Bronchial epithelial cell (primary cell): Measurements from ENCODE around the gene ALOX12. TPM values are rescaled to one million over a fixed set of nuclear protein-coding genes. Genes with fewer than 3 reads are reported as not detected.

ENCODE experiments used
- DNase-seq: peaks from one replicate; pipeline ENCODE4 v3.0.0-alpha.2; 2010; ENCODE audit warnings: low read depth
- FAIRE-seq: peaks from 2 replicates; lab custom pipeline; 2011; peaks lifted over from hg19 to GRCh38; lab: Jason Lieb, UNC
- H3K27me3 ChIP-seq: 2 replicates; pipeline ENCODE4 v1.5.1; 2011; ENCODE audit warnings: low read length; ENCODE audit not compliant: control insufficient read depth, insufficient read depth
- H3K36me3 ChIP-seq: 2 replicates; pipeline ENCODE4 v1.5.1; 2011; ENCODE audit warnings: low read length; ENCODE audit not compliant: control insufficient read depth, insufficient read depth
- H3K4me3 ChIP-seq: 2 replicates; pipeline ENCODE4 v1.5.1; 2011; ENCODE audit warnings: mild to moderate bottlenecking, low read depth, low read length, control low read depth
- CTCF ChIP-seq: IDR thresholded peaks from 2 replicates; pipeline ENCODE4 v1.5.1; 2011; ENCODE audit warnings: mild to moderate bottlenecking, moderate library complexity, low read length, control low read depth, inconsistent platforms; ENCODE audit not compliant: insufficient read depth, severe bottlenecking
- total RNA-seq: library from RNA; depleted of rRNA; stranded (reverse); fragments of >200 nt; gene quantifications from 2 replicates; pipeline ENCODE4 v1.2.1, GENCODE V29; 2014

The ALOX12 gene
- total RNA-seq, 1 donor from 2014 or later = 0.26 TPM

DNA sequence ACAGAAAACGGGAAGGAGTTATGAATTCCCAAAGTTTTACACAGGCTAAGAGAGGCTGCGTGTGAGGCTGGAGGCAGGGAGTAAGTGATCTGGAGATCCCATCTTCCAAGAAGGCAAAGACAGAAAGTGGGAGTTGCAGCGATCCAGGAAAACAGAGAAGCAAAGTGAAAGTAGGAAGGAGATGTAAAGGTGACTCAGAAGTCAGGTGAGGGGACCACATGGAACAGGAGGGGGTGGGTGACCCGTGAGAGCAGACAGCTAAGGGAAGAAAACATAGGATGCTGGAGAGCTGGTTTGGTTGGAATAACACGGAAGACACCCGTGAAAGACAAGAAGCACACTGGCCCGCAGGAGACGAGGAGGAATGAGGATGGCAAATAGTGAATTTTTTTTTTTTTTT, 1.3 kb downstream of the ALOX12 start:
- no peak overlapping the region for H3K4me3 ChIP-seq
- no peak for FAIRE-seq
- no peak for TF ChIP-seq CTCF

GRCh38 chr17:6998855-6999508, 3.1 kb downstream of the ALOX12 start:
- peaks cover 14% of the 10 kb centered on the region for H3K36me3 ChIP-seq
- H3K27me3 ChIP-seq = no peaks in the 10 kb centered on the region
- no peak for TF ChIP-seq CTCF
- no peak for DNase-seq
- H3K4me3 ChIP-seq = no peak overlapping the region
- no peak for FAIRE-seq

More for the DNA sequence above, 1.3 kb downstream of the ALOX12 start:
- H3K36me3 ChIP-seq = peaks cover 10% of the 10 kb centered on the region
- H3K27me3 ChIP-seq = no peaks in the 10 kb centered on the region
- DNase-seq = no peak

DNA sequence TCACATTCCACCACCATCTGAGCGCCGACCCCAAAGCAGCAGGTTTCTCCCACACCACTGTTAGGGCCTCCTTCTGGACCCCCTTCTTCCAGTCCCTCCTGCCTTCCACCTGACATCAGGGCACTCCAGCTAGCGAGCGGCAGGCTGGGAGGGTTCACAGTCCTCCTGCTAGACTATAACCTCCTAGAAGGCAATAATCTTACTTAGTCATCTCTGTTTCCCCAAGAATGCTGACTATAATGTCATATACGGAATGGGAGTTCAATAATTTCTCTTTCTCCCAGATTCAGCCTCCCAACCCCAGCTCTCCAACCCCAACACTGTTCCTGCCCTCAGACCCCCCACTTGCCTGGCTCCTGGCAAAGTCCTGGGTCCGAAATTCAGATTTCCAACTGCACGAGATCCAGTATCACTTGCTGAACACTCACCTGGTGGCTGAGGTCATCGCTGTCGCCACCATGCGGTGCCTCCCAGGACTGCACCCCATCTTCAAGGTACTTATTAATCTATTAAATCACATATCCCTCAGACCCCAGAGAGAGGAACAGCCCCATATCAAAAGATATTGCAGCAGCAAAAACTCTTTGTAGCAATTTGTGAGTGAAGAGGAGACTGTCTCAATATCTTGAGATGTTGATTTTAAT, 5.6 kb downstream of the ALOX12 start:
- peaks cover 14% of the 10 kb centered on the region for H3K36me3 ChIP-seq
- TF ChIP-seq CTCF = peak; percentile 59
- no peak for FAIRE-seq

GRCh38 chr17:7002288-7003047, 6.6 kb downstream of the ALOX12 start:
- Histone ChIP-seq H3K27me3 (no peaks in the 10 kb centered on the region), H3K36me3 (peaks cover 20% of the 10 kb centered on the region), H3K4me3 (no peak overlapping the region)
- no peak for TF ChIP-seq CTCF
- FAIRE-seq (no peak), DNase-seq (no peak)

More for the DNA sequence above, 5.6 kb downstream of the ALOX12 start:
- Histone ChIP-seq H3K4me3 (no peak overlapping the region), H3K27me3 (no peaks in the 10 kb centered on the region)
- peak; percentile 56 for DNase-seq

DNA sequence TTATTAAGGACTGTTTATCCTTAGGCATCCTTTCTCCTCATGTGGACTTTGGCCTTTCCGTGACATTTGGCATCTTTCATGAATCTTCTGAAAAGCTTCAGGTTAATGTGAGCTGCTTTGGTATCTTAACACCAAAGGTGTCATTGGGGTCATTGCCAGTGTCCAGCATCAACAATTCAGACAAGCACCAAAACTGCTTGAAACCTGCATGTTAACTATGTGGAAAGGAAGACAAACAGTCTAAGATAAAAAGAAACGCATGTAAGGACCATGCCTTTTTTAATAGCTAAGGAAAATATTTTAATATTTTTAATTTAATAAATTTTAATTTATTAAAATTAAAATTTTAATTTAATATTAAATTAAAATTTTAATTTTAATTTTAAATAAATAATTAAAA, 7.9 kb downstream of the ALOX12 start:
- no peak for FAIRE-seq
- Histone ChIP-seq H3K27me3 (no peaks in the 10 kb centered on the region), H3K36me3 (peaks cover 18% of the 10 kb centered on the region), H3K4me3 (no peak overlapping the region)
- TF ChIP-seq CTCF = no peak
- DNase-seq = no peak
